ENCODE data around the gene DRAXIN.

DNA sequence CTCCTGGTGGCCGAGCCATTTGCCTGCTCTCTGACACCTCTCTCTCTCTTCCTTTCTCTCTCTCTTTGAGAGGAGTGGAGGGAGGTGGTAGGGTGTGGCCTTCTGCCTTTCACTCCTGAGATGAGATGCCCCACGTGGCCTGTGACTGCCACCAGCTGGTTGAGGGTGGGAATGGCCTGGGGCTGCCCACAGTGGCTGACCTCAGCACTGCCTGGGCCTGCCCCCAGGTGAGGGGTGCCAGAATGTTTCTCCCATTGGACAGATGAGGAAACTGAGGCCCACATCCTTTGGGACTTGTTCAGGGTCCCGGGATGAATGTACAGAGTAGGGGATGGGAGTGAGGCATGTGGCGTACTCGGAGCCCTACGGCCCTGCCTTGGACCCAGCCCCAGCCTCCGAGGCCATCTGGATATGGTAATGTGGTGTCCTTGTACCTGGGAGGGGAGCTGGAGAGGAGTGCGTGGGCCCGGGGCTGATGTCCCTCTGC is 57.7 kb downstream of the DRAXIN start:
- TF ChIP-seq, protein P1, sequence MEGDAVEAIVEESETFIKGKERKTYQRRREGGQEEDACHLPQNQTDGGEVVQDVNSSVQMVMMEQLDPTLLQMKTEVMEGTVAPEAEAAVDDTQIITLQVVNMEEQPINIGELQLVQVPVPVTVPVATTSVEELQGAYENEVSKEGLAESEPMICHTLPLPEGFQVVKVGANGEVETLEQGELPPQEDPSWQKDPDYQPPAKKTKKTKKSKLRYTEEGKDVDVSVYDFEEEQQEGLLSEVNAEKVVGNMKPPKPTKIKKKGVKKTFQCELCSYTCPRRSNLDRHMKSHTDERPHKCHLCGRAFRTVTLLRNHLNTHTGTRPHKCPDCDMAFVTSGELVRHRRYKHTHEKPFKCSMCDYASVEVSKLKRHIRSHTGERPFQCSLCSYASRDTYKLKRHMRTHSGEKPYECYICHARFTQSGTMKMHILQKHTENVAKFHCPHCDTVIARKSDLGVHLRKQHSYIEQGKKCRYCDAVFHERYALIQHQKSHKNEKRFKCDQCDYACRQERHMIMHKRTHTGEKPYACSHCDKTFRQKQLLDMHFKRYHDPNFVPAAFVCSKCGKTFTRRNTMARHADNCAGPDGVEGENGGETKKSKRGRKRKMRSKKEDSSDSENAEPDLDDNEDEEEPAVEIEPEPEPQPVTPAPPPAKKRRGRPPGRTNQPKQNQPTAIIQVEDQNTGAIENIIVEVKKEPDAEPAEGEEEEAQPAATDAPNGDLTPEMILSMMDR (conservative IDR thresholded peaks at IDR 0.05; ENCODE audit: low read length), result peak; percentile 47
- TF ChIP-seq EZH2phosphoT487 (IDR thresholded peaks at IDR 0.05; ENCODE audit: borderline replicate concordance, low read depth, low read length), result no peak

Data from OCI-LY7 (cell line).